HL-60 (cell line): ENCODE results near the gene DNAJC18.

Experiments
- GABPA ChIP-seq: IDR thresholded peaks from 2 replicates; pipeline ENCODE4 v1.6.1; 2012; ENCODE audit warnings: low read depth
- REST ChIP-seq: IDR thresholded peaks from 2 replicates; pipeline ENCODE4 v1.6.1; 2012; ENCODE audit warnings: low read depth; ENCODE audit not compliant: insufficient replicate concordance
- TF ChIP-seq, protein P1 (sequence below): IDR thresholded peaks from one replicate; pipeline ENCODE4 v1.5.1; 2011; ENCODE audit warnings: low read length, control low read depth, inconsistent platforms; ENCODE audit not compliant: insufficient read depth

GRCh38 chr5:139457653-139458306 is 18.5 kb upstream of the DNAJC18 start:
- TF ChIP-seq, protein P1, sequence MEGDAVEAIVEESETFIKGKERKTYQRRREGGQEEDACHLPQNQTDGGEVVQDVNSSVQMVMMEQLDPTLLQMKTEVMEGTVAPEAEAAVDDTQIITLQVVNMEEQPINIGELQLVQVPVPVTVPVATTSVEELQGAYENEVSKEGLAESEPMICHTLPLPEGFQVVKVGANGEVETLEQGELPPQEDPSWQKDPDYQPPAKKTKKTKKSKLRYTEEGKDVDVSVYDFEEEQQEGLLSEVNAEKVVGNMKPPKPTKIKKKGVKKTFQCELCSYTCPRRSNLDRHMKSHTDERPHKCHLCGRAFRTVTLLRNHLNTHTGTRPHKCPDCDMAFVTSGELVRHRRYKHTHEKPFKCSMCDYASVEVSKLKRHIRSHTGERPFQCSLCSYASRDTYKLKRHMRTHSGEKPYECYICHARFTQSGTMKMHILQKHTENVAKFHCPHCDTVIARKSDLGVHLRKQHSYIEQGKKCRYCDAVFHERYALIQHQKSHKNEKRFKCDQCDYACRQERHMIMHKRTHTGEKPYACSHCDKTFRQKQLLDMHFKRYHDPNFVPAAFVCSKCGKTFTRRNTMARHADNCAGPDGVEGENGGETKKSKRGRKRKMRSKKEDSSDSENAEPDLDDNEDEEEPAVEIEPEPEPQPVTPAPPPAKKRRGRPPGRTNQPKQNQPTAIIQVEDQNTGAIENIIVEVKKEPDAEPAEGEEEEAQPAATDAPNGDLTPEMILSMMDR: no peak
- TF ChIP-seq REST (no peak), GABPA (no peak)
